ENCODE results near the gene THEMIS2.

GRCh38 chr1:27830621-27831440 is 41.5 kb upstream of the THEMIS2 start, which contains the start of gene PPP1R8:
- no peak for TF ChIP-seq CTCF (conservative IDR thresholded peaks at IDR 0.05; ENCODE audit: low read depth, low read length)
- no peak for TF ChIP-seq EZH2 (IDR thresholded peaks at IDR 0.05; ENCODE audit: borderline replicate concordance, low read depth, low read length, poor library complexity, severe bottlenecking)
